GM18519 (cell line): ENCODE measurements around the gene TPPP3.
"Not testable (repeated sequence)": the region's sequence is repeated elsewhere in the genome, so short reads cannot be mapped to it uniquely, and the experiment has no call there.

Source experiments
- ATAC-seq: cut with Tn5 transposase; IDR thresholded peaks from one replicate; pipeline ENCODE4 v1.9.1; 2021; ENCODE audit warnings: mild to moderate bottlenecking, moderate library complexity; ENCODE audit not compliant: unreplicated experiment, low FRiP score

Gene TPPP3

DNA sequence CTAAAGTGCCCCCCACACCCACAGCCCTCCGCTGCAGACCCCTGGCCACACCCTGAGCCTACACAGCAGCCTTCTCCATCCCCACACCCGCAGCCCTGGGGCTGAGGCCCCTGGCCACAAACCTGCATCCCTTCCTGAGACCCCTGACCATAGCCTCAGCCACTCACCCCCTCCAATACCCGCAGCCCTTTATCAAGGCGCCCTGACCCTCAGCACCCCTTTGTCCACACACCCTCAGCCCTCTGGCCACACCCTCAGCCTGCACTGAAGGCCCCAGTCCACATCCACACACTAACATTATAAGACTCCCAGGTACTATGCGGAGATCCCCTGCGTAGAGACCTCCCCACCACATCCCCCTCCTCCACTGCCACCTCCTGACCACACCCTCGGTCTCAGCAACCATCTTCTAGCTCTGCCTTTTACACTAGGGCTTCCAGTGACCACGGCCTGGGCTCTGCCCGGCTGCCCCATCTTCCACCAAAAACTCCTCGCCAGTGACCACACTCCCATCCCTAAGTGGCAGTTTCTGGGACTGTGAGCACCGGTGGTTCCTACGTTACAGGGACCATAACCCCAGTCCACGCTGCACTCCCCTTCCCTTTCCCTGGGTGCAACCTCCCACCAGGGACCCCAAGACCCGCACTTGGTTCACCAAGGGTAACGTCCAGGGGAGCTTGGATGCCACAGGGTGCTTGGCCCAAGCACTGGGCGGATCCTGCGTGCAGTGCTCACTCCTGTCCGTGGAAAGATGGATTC, 818 bp downstream of the TPPP3 start:
- ATAC-seq = no peak

DNA sequence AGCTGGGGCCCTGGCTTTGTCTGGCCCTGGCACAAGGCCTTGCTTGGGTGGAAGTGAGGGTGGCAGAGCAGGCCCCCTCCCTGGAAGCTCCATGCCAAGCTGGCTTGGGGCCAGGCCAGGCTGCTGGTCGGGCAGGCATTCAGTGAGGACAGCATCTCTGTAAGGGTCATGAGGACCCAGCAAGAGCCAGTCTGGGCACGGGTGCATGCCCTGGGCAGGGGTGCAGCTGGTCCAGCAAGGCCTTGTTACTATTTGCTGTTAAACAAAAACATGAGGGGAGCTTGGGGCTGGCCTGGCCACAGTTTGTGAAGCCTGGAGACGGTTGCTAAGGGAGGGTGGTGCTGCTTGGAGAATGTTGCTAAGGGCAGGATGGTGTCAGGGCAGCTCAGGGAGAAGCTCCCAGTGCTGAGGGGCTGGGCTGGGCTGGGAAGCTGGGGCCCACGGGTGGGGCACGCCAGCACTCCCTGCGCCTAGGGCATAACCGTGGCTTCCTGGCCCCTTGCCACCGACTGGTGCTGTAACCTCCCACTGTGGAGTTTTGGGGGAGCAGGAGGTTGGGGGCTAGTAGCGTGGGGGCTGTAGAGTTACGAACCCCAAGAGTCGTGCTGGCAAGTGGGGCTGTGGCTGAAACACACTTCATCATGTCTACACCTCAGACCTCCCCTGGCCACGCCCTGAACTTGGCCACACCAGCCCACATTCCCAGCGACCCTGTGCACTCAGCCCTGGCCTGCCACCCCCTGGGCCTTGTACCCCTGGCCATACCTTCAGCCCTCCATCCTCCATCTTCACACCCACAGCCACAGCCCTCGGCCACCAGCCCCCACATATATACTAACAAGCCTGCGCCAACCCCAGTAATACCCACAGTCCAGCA, 1.6 kb downstream of the TPPP3 start:
- no peak for ATAC-seq

DNA sequence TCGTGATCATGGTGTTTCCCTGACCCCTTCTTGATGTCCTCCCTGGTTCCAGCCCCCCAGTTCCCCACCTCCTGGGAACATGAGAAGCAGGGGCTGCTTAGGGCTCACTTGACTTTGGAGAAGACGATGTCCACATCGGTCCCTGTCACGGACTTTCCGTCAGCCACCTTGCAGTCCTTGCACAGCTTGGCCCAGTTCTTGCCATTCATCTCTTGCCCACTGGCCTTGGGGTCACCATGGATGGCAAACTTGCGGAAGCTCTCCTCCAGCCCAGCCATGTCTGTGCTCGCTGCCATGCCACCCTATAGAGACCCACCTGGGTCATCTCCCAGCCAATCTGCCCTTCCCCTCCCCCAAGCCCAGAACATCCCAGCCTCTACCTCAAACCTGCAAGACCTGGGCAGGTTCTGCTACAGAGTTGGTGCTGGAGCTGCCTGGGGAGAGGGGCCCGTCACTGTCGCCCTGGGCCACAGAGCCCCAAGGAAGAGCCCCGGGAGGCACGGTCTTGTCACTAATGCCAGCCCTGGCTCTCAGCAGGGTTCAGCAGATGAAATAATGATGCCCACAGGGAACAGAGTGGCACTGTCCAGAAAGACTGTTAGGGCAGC, 2.4 kb downstream of the TPPP3 start:
- ATAC-seq = no peak

DNA sequence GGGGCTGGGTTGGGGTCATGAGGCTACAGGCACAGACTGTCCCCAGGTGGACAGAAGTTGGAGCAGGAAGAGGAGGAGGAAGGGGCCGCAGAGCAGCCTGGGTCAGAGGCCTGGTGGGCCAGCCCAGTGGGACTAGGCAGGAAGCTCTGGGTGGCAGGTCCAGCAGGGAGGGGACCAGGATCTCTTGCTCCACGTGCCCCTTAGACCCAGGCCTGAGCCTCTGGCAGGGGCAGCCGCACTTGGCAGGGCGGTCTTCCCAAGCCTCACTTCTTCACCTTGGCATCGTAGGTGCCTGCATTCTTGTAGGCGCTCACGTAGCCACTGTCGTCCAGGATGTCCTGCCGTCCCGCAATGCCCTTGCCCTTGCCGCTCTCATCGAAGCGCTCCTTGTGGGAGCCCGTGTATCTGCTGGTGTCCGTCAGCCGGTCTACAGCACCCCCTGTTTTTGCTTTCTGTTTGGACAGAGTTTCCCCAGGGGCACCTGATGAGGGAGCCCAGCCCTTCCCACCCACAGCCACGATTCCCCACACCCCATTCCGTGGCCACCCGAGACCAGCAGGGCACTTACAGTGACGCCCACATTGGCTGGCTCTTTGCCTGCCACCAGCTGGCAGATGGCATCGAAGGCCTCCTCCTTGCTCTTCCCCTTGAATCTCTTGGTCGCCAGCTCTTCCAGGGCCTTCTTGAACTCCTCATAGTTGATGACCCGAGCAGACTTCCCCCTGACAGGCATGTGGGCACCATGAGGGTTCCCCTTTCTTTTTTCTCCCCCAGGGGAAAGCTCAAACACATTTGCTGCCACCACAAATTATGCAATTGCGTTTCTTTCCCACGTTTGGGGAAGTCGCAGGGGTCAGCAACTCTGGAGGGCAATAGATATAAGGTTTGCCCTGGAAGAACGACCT, 3.1 kb downstream of the TPPP3 start:
- ATAC-seq = no peak

DNA sequence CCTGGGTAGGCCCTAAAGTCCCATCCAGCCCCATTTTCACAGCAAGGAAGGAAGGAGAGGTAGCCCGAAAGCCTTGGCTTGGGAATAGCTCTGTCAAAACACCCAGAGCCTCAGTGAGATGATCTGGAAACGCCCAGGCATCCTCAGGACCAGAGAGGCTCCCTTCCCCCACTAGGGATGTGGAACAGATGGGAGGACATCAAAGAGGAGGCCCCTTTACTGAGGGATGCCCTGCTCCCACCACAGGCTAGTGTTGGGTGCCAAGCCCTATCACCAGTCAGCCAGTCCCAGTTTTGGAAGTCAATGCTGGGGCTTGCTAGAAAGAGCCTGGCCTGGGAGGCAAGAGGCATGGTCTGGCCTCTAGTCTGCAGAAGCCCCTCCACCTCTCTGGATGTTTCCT, 4.7 kb downstream of the TPPP3 start:
- no peak for ATAC-seq

DNA sequence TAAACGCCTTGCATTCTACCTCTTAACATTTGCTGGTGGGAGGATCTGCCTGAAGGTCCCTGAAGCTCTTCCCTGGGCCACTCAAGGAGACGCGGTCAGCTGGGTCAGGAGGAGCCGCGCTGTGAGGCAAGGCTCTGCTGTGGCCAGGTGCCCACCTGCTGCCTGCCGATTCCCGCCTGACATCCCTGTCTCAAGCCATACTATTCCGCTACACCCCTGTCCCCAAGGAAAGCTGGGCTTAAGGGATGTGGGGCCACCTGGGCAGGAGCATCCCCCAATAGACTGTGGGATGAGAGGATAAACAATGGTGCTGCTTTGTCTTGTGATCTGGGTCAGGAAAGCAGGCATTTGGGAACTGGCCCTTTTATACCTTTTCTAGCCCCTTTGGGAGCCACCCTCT, 5.1 kb downstream of the TPPP3 start:
- no peak for ATAC-seq

DNA sequence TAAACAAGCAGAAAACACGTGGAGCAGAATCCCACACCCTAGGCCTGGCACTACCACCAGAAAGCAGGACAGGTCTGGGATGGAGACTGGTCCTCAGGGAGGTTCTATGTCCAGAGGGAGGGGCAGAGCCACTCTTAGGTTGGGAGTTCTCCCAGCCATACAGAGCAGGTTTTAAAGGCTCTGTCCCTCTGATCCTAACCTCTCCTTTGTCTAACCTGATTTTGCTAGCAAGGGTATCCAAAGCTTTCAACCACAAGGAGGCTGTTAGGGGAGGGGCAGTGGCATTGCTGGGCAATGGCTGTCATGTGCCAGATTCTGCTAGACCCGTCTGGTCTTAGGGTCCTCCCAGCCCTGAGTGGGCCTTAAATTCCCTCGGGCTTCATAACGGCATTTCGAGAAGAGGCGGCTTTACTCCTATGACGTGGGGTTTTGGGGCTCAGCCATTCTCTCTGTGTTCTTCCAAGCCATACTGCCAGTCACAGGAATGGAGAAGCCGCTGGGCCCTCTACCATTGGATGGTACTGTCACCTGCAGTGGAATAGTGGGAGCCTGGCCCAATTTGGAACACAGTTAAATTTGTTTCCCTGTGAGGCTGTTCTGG, 5.7 kb downstream of the TPPP3 start:
- no peak for ATAC-seq

DNA sequence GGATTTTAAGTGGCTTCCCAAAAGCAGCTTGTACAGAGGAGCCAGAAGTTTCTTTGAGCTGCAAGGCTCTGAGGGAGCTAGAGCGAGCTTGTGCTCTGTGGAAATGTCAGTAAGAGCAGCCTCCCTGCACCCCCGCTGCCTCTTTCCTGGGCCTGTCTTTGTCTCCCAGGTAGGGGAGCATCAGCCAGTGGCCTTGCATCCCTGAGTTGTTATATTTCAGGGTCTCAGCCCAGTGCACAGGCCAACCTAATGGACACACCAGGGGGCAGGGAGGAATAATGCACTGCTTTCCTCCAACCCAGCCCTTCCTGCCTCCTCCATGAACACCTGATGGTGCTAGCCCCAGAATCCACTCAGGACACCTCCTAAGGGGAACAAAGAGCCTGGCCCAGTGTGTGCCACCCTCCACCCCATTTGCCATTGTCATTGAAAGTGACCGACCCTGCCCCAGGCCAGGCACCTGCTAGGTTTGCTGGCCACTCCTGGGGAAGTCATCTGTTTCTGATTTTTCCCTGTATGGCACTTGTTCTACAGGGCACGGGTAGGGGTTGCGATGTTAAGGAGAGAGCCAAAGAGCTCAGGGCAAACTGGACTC, 6.3 kb downstream of the TPPP3 start:
- no peak for ATAC-seq

DNA sequence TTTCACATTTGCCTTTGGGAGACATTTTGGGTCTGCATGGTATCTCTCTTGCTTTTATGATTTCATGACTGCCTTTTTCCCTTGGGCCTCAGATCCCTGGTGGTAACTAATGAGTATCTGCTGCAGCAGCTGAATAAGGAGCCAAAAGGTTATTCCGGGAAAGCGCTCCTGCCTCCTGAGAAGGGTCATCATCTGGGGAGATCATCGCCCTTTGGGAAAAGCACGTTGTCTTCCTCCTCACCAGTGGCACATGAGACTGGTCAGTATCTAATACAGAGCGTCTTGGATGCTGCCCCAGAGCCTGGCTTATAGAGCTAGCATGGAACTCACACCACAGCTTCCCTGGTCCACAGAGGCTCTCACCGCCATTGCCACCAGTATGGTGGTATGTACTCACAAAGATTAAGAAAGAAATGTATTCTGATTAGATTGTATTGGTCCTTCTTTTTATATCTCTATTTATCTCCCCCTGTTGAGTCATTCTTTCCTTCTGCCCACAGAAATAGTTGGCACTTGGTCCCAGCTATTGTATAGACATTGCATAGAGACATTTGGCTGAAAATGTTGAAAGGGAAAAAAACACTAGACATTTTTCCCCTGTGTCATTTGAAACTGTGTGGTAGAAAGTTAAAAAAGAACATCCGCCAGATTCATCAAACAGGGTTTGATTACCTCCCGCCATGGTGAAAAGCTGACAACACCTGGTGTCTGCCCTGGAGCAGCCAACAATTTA, 8.4 kb downstream of the TPPP3 start:
- no peak for ATAC-seq

DNA sequence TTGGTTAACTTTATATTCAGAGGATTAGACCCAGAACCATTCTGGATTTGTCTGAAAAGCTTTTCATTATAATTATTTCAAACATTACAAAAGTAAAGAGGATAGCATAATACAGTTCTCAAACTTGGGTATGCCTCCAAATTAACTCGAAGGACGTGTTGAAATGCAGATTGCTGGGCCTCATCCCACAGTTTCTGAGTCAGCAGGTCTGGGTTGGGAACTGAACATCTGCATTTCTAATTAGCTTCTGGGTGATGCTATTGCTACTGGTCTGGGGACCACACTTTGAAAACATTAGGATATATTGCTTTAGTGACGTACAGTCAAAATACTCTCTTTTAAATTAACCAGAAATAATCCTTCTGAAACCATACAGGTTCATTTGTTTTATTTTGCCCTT, 10.0 kb downstream of the TPPP3 start:
- no peak for ATAC-seq

DNA sequence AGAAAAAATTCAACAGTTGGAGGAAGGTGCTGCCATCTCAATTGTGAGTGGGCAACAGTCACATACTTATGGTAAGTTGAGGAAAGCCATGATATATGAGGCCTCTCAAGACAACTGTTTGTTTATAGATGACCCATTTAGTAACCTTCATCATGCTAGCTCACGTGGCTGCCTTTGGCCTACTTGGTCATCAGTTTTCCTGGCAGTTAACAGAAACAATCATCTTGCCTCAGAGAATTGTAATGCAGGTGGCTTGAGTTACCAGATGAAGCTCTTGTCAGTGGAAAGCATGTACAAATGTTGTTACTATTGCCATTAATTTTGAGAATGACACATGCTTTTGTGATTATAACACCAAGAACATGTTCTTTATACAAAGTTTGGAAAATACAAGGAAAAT, 14.7 kb downstream of the TPPP3 start:
- no peak for ATAC-seq

DNA sequence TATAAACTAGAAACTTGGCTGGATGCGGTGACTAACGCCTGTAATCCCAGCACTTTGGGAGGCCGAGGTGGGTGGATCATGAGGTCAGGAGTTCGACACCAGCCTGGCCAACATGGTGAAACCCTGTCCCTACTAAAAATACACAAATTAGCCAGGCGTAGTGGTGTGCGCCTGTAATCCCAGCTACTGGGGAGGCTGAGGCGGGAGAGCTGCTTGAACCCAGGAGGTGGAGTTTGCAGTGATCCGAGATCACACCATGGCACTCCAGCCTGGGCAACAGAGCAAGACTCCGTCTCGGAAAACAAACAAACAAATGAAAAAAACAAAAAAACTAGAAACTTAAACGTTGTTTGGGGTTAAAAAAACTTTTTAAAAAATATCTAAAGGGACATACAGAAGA, 17.3 kb downstream of the TPPP3 start:
- not testable (repeated sequence) for ATAC-seq

DNA sequence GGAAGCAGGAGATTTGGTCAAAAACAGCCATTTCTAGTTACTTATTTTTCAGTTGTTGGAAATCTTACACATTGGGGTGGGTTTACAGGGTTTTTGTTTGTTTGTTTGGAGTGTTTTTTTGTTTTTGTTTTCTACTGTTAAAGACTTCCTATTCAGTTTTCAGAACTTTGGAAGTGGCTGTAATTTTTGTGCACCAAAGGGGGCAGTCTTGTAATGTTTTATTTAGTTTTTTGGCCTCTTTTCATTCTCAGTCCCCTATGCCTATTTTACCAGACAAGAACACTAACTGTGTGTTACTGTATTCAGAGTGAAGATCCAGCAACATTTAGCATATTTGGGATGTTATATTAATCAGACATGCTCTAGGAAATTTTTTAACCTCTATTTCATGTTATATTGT, 20.6 kb downstream of the TPPP3 start:
- no peak for ATAC-seq

DNA sequence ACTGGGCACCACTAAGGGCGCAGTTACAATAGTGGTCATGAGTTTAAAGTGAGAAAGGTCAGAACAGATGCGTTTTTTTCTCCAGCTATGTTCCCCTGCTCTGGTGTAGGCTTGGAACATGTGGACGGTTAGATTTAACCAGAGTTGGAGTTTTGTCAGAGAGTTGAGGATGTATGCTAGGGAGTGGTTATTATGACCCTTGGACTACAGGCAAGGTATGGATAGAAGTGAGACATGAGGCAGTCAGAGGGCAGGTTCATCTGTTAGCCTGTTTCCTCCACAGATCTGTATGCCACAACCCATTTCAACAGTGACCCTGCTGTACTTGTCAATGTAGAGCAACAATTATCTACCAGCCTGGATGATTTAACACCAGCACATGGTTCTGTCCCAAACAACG, 22.6 kb downstream of the TPPP3 start:
- ATAC-seq = no peak

DNA sequence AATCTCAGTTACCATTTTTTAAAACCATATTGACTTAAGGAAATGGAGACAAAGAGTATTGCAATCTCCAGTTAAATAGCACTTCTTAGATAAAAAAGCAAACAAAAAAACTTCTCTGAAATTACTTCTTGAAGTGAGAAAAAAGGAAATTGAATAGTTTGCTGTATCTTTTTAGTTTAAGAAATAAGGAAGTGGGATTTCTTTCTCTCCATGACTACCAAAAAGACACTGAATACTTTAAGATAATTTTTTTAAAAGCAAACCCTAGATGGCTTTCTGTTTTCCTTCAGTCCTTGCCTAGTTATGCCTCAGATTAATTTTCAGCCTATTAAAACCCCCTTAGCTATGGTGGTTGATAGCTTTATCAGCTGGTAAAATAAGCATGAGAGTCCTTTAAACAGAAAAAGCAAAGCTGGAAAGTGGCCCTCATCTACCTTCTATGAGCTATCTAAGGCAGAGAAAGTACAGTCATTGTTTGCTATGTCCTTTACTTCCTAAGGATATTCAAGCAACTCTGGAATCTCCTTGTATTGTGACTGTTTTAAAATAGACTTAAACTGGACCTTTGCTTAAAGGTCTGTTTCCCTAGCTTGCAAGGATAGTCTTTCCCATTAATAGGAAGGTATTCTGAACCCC, 28.6 kb downstream of the TPPP3 start:
- no peak for ATAC-seq

DNA sequence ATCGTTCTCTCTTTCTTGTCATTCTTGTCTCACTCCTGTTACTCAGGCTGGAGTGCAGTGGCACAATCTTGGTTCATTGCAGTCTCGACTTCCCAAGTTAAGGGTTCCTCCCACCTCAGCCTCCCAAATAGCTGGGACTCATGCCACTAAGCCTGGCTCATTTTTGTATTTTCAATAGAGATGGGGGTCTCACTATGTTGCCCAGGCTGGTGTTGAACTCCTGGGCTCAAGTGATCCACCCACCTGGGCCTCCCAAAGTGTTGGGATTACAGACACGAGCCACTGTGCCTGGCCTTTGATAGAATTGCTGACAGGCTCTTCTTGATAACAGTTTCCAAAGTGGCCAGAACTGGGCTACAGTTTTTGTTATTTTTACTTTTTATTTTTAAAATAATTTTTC, 32.3 kb downstream of the TPPP3 start:
- ATAC-seq = no peak

DNA sequence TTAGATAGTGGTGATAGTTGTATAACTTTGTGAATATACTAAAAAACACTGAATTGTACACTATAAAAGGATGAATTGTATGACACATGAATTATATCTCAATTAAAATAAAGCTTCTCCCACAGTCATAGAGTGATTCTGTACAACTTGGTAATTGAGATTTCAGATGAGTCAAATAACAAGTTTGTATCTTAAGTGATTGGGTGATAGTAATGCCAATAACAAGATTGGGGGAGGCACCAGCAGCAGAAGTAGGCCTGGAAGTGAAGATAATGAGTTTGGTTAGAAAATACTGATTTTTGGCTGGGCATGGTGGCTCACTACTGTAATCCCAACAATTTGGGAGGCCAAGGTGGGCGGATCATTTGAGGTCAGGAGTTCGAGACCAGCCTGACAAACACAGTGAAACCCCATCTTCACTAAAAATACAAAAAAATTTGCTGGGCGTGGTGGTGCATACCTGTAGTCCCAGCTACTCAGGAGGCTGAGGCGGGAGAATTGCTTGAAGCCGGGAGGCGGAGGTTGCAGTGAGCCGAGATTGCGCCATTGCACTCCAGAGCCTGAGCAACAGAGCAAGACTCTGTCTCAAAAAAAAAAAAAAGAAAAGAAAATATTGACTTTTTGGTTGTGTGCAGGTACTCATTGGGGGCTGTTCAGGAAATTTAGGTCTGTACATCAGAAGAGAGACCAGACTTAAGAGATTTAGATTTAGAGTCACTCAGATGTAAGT, 33.6 kb downstream of the TPPP3 start:
- ATAC-seq = not testable (repeated sequence)

DNA sequence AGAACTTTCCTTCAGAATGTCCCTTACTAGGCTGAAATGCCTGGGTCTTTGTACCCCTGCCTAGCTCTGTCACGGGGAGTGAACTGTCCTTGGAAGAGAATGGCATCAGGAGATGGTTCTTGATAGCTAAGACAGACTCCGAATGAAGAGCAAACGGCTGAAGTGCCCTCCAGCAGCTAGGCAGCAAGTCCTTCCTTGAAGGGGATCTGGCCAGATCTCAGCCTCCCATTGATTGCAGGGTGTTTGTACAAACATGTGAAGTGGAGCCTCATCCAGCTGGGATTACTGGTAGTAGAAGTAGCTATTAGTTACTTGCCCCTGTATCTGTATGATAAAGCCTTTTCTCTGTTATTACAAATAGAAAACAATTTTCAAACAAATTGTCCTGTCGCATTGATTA, 35.7 kb downstream of the TPPP3 start:
- no peak for ATAC-seq
